Cortex of kidney (tissue), 1 donor: ENCODE data around the gene BHLHE41.

ENCODE experiments used
- DNase-seq: peaks from one replicate; lab custom pipeline; 2025; lab: John Stamatoyannopoulos, UW

BHLHE41 gene

GRCh38 chr12:26124446-26125399 is at the start of gene BHLHE41:
Gene BHLHE41, minus strand, starts transcription at chr12:26125037. Its CDS starts 258 bp downstream, at chr12:26124779.
- no peak for DNase-seq

- DNase-seq, result no peak
These were observed 48.2 kb upstream of the BHLHE41 start for GRCh38 chr12:26172946-26173552.

GRCh38 chr12:26172539-26172938 is 47.7 kb upstream of the BHLHE41 start:
- no peak for DNase-seq

GRCh38 chr12:26172013-26172412 is 47.2 kb upstream of the BHLHE41 start:
- DNase-seq, result no peak

- no peak for DNase-seq
These were observed 39.3 kb upstream of the BHLHE41 start for GRCh38 chr12:26164118-26164517.

- DNase-seq, result no peak
These were observed 38.1 kb upstream of the BHLHE41 start for GRCh38 chr12:26162905-26163304.

- no peak for DNase-seq
These were observed 37.3 kb upstream of the BHLHE41 start for GRCh38 chr12:26162174-26162573.

- no peak for DNase-seq
These were observed 33.4 kb upstream of the BHLHE41 start for GRCh38 chr12:26158078-26158764.

- DNase-seq, result no peak
These were observed 32.2 kb upstream of the BHLHE41 start for GRCh38 chr12:26157001-26157400.

- no peak for DNase-seq
These were observed 31.5 kb upstream of the BHLHE41 start for GRCh38 chr12:26156201-26156871.

GRCh38 chr12:26153421-26154154 is 28.8 kb upstream of the BHLHE41 start:
- no peak for DNase-seq

GRCh38 chr12:26152507-26153102 is 27.8 kb upstream of the BHLHE41 start:
- no peak for DNase-seq

- DNase-seq, result no peak
These were observed 26.1 kb upstream of the BHLHE41 start for GRCh38 chr12:26150736-26151450.

GRCh38 chr12:26149968-26150500 is 25.2 kb upstream of the BHLHE41 start:
- DNase-seq, result no peak

GRCh38 chr12:26148291-26148690 is 23.5 kb upstream of the BHLHE41 start:
- DNase-seq, result no peak

GRCh38 chr12:26143291-26143690 is 18.5 kb upstream of the BHLHE41 start:
- DNase-seq, result no peak

- no peak for DNase-seq
These were observed 14.0 kb upstream of the BHLHE41 start for GRCh38 chr12:26138860-26139259.

GRCh38 chr12:26136688-26137087 is 11.9 kb upstream of the BHLHE41 start:
- DNase-seq, result no peak

- DNase-seq, result no peak
These were observed 10.7 kb upstream of the BHLHE41 start for GRCh38 chr12:26135571-26135970.

- DNase-seq, result no peak
These were observed 10.2 kb upstream of the BHLHE41 start for GRCh38 chr12:26135010-26135420.
